Stimulated activated CD4-positive, alpha-beta T cell treated with anti-CD3 and anti-CD28 coated beads, Interleukin-12 subunit alpha, Interleukin-12 subunit beta, amount 100 ng/mL, for 24 hours (primary cell): ENCODE results near the gene PSD4.

Source experiments
- DNase-seq, 2 experiments: peaks; one replicate each; pipeline ENCODE4 v3.0.0-alpha.2; 2020; ENCODE audit warnings: low read depth in 2 of 2

Gene PSD4

DNA sequence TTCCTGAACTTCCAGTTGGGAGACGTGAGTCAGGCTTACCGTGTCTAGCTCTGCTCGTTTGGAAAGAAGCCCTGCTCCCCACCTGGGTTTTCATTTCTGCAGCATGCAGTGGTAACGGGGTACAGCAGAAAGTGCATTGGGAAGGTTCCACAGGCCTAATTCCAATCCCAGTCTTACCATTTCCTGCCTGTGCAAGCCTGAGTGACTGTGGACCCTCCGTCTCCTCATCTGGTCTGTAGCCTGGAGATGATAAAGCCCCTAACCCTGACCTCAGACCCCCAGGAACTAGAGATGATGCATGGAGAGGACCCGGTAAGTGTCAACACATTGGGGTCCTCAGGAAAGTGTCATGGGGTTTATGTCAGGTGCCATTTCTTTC lies 5.8 kb upstream of the PSD4 start:
- no peak for DNase-seq

DNA sequence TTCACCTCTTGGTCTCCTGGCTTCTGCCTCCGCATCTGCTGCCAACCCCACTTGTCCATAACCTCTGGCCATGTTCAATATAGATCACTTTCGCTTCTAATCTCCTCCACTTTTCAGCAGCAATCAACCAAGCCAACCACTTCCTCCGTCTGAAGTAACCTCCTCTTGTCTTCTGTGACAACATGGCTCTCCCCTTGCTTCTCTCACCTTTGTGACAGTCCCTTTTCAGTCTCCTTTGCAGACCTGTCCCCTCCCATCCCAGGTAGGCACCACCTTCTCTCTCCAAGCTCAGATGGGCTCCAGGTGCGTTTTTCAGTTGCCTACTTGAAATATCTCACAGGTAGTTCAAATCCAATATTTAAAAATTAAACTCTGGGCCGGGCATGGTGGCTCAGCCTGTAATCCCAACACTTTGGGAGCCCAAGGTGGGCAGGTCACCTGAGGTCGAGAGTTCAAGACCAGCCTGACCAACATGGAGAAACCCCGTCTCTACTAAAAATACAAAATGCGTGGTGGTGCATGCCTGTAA lies 4.7 kb upstream of the PSD4 start:
- DNase-seq: no peak

DNA sequence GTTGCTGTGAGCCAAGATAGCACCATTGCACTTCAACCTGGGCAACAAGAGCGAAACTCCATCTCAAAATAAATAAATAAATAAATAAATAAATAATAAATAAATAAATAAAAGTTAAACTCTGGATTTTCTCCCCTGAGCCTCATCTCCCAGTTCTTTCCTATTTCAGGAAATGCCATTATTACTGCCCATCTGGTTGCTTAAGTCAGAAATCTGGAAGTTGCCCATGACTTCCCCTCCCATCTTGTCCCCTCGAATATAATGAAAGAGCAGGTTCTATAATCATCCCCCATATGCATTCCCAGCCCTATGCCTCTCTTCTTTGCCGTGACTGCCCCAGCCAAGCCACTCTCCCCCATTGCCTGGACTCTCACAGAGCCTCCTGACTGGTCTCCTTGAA lies 4.2 kb upstream of the PSD4 start:
- no peak for DNase-seq

DNA sequence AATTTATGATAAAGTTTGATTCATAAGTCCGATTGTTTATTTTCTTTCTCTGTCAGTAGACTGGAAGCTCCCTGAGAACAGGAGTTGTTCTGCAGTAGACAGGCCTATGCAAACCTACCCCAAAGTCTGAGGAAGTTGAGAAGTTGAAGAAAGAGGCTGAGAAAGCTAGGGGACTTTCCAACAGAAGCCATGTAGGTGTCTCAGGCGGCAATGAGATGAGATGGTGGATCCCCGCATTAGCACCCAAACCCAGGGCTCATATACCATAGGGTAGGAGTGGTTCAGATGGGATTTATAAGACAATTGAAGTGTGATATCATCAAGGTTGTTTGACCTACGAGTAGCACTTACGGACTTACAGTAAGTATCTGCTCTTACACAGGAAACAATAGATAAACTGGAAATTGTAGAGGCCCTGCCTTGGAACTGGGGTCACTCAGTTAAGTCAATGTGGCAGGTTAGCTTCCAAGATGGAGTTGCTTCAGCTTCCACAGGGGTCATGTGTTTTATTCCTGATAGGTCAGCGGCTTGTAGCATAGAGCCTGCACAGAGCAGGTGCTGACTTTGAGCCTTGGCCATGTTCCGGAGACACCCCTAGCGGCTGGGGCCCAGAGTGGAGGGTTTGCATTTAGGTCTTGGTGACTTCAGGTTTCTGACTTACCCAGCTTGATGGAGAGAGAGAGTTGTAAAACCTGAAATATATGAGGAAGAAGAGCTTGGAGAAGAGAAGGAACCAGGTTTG lies 2.3 kb upstream of the PSD4 start:
- DNase-seq: no peak

DNA sequence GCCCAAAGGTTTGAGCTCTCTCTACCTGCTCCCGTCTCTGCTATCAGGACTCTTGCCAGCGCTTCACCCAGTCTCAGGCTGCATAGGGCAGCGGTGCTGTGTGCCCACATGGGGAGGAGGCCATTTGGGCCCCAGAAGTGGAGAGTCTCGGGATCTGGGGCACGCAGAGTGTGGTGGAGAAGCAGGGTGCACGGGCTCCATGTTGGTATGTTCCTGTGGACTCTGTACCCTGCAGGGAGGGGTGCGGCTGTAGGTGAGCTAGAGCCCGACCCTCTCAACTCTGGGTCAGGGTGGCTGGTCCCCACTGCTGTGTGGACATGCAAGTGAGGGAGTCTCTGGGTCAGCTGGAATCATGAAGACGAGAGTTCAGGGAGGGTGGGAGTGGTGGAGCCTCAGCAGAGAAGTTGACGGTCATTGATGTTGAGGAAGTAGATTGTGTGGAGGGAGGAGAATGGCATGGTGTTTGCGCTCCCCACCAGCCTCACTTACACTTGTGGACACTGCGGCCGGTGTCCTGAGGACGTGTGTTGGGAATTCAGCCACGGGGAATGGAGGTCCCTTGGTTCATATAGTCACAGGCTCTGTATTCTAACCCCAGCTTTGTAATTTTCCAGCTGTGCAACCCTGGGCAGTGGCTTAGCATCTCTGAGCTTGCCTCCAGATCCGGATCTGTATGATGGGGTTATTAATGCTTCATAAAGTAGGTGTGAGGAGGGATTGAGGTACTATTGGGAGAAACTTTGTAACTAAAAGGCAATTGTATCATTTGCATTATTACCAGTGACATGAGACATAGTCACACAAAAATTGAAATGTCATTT lies 840 bp upstream of the PSD4 start:
- no peak for DNase-seq

DNA sequence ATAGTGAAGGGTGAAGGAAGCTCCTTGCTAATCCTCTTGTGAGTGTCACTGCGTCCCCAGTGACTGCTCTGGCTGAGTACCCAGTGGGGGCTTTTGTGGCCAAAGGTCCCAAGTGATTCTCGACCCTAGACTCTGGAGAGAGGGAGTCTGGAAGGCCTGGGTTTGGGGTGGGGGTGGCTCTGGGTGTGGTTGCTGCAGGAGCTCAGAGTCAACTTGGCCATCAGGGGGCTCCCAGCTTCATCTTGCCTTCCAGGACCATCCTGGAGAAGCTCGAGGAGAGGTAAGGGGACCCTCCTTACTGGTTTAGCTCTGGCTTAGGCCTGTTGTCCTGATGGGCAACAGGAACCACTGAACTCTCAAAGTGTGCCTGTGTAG lies 592 bp downstream of the PSD4 start:
- no peak for DNase-seq

DNA sequence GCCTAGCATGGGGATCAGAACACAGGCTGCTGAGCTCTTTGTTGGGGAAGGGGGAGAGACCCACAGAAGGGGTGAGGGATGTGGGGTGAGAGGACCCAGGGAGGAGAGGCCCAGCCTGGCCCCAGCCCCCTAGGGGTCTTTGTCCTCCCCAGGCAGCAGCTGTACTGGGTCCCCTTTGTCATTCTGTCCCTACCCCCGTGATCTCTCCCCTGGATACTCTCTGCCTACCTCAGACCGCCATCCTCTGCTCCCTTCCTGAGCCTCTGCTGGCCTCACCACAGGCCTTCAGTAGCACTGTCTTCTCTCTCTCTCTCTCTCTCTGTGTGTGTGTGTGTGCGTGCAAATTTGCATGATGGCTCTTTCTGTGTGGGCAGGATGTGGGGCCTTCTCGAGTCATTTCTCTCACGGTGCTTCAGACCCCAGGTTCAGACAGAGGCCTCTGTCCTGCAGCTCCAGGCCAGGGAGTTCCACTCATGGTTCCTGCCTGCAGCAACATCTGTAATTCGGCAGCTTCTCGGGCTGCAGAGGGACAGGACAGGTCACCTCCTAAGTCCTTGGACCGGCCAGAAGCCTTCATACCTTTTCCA lies 1.4 kb downstream of the PSD4 start:
- DNase-seq: peak in 1 of 2 experiments; percentile 60

DNA sequence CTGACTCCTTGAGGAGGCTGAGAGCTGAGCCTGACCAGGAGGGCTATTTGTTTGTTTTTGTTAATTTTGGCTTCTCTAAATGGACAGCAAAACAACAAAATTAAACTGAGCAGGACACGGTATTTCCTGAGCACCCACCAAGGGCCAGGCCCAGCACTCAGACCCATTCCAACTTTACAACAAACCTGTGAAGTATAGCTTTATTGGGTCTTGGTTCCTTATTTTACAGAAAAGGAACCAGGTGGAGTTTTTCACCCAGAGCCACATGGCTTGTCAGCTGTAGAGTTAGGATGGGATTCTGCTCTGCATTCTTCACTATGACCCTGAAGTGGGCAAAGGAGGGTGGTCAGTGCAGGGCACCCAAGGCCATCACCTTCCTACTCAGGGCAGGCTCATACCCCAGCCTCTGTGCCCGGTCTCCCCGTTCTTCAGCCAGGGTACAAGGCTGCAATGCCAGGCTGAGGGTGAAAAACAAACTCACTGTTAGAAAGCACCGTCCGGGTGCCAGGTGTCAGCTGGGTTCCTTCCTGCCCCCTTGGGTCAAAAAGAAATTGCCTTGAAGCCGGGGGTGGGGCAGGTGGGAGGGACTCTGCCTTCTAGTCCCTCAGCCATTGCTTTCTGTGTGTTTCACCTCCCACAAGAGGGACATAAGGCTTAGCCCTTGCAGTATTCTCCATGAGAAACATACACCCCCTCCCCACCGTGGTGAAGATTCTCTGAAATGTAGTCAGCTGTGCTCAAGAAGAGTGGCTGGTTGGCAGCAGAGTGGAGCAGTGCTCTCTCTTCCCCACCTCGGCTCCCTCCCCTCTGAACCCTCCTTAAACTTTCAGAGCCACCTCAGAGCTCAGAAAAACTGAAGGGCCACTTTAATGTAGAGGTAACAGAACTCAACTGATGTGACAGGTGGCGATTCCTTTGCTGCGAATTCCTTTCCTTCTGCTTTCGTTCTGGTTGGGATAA lies 2.2 kb downstream of the PSD4 start:
- no peak for DNase-seq

DNA sequence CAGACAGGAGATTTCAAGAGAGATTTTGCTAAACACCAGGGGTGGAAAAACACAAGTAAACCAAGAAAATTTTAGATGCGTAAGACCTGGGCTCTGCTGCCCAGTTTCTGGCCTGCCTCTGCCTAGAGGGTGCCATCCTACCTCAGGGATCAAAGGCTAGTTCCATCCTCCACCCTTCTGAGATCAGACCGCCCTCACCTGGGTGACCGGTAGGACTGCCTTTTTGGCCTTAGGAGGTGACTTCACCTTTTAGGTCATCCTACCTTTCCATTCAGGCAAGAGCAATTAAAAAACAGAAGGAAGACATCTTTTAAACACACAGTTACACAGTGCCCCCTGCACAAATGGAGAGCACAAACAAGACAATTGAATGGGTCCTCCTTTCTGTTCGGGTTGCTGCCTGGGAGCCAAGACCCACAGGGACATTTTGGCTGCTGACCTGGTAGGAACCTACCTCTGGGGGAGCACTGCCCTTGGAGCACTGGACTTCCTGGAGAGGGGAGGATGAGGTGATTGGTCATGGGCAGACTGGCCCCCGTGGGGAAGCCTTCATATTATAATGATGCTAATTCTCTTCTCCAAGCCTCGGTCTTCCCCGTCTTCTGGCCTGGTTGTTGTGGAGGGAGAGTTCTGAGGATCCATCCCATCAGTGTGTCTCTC lies 3.1 kb downstream of the PSD4 start:
- no peak for DNase-seq

DNA sequence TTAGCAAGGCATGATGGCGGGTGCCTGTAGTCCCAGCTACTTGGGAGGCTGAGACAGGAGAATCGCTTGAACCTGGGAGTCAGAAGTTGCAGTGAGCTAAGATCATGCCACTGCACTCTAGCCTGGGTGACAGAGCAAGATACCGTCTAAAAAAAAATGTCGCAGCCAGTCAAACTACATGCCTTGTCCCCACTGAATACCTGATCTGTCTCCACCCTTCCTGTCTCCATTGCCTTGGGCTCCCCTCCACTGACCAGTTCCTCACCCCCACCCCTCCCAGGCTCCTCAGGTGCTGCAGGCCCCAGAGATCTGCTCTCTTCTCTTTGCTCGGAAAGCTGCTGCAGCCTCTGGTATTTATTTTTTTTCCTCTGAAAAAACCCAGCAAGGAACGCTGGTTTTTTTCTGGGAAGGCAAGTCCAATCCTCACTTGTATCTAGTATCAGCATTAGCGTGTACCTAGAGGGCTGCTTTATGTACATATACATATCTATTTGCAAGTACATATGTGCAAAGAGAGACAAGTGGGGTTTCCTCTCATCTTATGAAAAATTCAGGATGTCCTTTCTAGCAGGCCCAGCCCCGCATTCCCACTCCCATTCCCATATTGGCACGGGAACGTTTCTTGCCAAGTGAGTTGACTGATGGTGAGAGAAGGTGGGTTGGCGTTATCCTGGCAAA lies 4.4 kb downstream of the PSD4 start:
- DNase-seq: no peak

DNA sequence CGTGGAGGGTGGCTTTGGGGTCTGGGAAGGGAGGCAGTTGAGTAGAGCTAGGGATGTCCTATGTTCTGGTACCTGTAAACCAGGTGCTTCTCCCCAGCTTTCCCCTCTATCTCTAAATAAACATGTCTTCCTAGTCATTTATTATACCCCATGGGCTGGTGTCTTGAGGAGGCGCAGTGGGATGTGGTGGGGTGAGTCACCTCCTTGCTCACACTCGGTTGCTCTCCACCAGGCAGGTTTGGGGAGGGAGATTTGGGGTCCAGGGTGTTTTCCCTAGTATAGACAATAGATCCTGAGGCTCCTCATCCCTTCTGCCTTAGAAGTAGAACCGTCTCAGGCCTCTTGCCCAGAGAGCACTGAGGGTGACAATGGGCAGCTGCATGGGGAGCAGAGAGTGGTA lies 5.1 kb downstream of the PSD4 start:
- DNase-seq: peak in 1 of 2 experiments; percentile 50

DNA sequence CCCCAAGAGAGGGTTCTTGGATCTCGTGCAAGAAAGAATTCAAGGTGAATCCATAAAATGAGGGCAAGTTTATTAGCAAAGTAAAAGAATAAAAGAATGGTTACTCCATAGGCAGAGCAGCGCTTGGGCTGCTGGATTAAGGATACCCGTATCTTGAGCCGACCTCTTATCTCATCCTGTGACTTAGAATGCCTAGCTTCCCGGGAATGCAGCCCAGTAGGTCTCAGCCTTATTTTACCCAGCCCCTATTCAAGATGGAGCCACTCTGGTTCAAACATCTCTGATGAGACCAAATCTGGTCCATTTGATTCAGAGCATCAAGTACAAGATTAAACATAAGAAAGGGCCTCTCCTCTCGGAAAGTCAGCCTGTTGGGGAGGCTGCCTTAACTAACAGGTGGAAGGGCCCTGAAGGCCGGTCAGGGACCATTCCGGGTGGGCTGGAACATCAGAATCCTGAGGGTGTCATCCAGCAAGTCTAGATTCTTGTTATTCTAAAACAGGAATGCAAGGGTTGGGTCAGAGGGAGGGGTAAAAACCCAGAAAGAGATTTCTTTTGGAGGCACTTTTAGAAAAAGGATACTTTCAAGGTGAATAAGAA lies 5.8 kb downstream of the PSD4 start:
- DNase-seq: no peak

DNA sequence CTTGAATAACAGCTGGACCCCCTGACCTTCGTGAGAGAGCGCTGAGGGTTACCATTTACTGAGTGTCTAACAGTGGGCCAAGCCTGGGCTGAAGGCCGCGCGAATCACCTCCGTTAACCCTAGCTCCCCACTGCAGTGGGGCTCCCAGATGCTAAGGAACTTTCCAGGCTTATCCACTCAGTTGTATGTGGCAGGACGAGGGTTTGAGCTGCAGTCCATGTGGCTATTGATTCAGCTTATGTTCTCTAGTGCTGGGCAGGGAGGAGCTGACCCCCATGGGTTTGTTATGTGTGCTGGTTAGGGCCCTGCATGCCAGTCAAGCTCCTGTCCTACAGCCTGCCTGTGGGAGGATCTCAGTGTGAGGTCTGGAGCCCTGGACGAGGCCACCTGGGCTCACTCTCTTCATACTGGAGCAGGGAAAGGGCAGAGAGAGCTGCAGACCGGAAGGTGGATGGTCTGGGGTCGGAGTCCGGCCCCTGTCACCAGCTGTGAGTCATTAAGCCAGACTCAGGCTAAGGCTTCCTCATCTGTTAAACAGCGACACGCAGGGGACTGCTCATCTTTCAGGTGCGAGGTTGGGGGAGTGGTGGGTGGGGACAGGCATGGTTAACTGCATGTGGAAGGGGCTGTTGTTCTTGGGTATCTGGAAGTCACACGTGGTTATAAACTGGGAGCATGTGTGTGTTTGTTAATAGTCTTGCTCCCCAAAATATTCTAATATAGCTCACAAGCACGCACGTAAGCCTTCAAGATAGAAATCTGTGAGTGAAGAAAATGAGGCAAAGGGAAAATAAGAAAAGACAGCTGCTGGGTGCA lies 6.6 kb downstream of the PSD4 start:
- DNase-seq: no peak

DNA sequence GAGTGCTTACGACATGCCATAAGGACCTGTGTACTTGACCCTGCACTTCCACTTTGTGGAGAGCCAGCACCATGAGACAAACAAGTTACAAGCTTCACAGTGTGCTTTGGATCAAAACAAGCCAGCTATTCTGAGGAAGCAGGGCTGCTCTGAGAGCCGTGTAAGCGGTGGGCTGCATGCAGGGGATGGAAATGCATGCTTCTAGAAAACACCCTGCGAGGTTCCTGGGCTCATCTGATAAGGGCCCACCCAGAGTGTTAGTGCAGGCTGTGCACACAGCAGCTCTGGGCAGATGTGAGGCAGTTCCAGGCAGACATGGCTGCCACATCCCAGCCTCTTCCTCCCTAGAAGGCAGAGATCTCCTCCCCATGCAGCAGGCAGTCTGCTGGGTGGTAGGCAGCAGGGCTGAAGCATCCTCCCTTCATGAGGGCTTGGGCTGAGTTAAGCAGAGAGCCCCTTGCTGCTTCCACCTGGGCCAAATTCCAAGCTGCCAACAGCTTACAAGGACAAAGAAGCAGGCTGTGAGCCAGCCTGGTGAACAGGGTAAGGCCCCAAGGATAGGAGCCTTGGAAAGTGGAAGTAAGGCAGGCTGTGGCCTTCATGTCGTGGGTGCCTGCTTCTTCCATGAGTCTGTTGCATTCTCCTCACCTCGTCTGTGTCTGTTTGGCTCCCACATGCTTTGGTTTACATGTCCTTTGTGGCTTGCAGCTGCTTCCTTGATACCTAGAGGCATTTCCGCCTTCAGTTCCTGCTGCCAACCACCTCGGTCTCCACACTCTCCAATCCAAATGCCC lies 7.7 kb downstream of the PSD4 start:
- DNase-seq: no peak

DNA sequence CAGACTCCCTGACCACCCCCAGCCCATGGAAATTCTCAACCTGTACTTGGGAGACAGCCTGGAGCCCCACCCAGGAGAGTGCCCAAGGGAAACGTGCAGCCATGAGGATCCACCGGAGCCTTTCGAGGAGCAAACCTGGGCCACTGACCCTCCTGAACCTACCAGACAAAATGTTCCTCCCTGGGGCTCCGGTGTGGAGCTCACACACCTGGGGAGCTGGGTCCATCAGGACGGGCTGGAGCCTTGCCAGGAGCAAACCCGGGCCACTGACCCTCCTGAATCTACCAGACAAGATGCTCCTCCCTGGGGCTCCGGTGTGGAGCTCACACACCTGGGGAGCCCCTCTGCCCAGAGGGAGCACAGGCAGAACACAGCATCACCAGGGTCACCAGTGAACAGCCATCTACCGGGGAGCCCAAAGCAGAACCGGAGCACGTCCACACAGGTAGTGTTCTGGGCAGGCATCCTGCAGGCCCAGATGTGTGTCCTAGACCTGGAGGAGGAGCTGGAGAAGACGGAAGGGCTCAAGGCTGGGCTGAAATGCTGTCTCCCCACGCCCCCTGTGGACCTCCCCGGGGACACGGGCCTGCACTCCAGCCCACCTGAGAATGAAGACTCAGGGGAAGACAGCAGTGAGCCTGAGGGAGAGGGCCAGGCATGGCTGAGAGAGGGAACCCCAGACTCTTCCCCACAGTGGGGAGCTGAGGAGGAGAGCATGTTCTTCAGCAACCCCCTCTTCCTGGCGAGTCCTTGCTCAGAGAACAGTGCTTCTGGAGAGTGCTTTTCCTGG lies 8.9 kb downstream of the PSD4 start:
- DNase-seq: no peak

DNA sequence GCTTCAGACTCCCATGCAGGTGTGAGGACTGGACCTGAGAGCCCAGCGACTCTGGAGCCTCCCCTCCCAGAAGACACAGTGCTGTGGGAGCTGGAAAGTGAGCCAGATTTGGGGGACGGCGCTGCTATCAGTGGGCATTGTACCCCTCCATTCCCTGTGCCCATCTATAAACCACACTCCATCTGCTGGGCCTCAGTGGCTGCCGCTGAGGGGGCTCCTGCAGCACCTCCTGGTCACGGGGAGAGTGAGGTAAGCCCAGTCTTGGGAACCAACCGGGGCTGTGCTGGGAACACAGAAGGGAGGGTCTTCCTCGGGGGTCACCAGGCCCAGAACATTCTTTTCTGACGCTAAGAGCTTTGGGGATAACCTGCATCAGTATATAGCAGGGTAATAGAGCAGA lies 9.5 kb downstream of the PSD4 start:
- no peak for DNase-seq

DNA sequence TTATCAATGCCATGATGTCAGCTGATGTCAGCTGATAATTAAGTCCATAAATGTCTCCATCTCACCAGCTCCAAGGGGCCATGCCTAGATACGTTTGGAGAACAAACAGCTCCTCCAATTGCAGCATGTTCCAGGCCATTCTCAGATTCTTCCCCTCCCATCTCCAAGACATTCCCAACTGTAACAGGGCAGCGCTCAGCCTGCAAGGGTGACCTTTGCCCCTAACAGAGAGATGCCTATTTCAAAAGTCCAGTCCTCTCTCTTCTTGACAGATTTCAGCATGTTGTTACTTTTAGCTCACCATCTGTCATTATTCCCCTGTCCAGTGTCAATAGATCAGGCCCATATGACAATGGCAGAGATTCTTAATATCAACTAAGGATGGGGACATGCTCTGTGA lies 9.9 kb downstream of the PSD4 start:
- no peak for DNase-seq
